Gastroesophageal sphincter (tissue), 4 donors: ENCODE data around the gene ABHD17A. TPM values are rescaled to one million over a fixed set of nuclear protein-coding genes. Genes with fewer than 3 reads are reported as not detected.

Experiments
- ATAC-seq: fragments of 150-250 bp; one replicate; pipeline ENCODE4 v1.9.1; 2016; ENCODE audit warnings: mild to moderate bottlenecking, moderate library complexity
- H3K27ac ChIP-seq, 4 donors: fragments of 200-600 bp; sonication (generic) in 3 of 4; 1 replicate in 3 of 4; 2 replicates in 1 of 4; pipeline ENCODE4 v1.5.1; 2016 to 2019
- H3K27me3 ChIP-seq: fragments of 200-600 bp; sonication (generic); one replicate; pipeline ENCODE4 v1.5.1; 2019
- H3K36me3 ChIP-seq, 2 donors: fragments of 200-600 bp; sonication (generic); one replicate each; pipeline ENCODE4 v1.5.1; 2019; ENCODE audit warnings: control low read depth in 1 of 2
- H3K4me1 ChIP-seq, 3 donors: fragments of 200-600 bp; sonication (generic); 1 replicate in 2 of 3; 2 replicates in 1 of 3; pipeline ENCODE4 v1.5.1; 2016 to 2019; ENCODE audit warnings: control low read depth in 2 of 3
- H3K4me3 ChIP-seq, 2 donors: fragments of 200-600 bp; sonication (generic); one replicate each; pipeline ENCODE4 v1.5.1; 2019; ENCODE audit warnings: mild to moderate bottlenecking in 1 of 2, moderate library complexity in 1 of 2
- H3K9me3 ChIP-seq, 3 donors: fragments of 200-600 bp; sonication (generic); one replicate each; pipeline ENCODE4 v1.5.1; 2017 to 2019; ENCODE audit warnings: control low read depth in 2 of 3
- CTCF ChIP-seq, 4 experiments: fragments of 200-600 bp in 2 of 4; fragments of 450-650 bp in 2 of 4; sonication (generic) in 1 of 4; IDR thresholded peaks; one replicate each; pipeline ENCODE4 v1.5.1; 2017 to 2019; ENCODE audit warnings: antibody characterized with exemption in 4 of 4, mild to moderate bottlenecking in 2 of 4, moderate library complexity in 2 of 4
- EP300 ChIP-seq: sonication (generic); formaldehyde crosslinking; IDR thresholded peaks from one replicate; pipeline ENCODE4 v1.6.1; 2017; ENCODE audit warnings: antibody characterized with exemption, mild to moderate bottlenecking
- POLR2A ChIP-seq, 2 donors: fragments of 450-650 bp; IDR thresholded peaks; one replicate each; pipeline ENCODE4 v1.6.1; 2017; ENCODE audit warnings: antibody characterized with exemption in 2 of 2, mild to moderate bottlenecking in 2 of 2, moderate library complexity in 1 of 2
- POLR2AphosphoS5 ChIP-seq: sonication (generic); formaldehyde crosslinking; IDR thresholded peaks from one replicate; pipeline ENCODE4 v1.6.1; 2017; ENCODE audit warnings: antibody characterized with exemption
- WGBS, 2 donors: methylation state at CpG; one replicate each; pipeline ENCODE4 v1.1.5; 2018; ENCODE audit warnings: low coverage in 1 of 2; 5-methylcytosine and 5-hydroxymethylcytosine counted together
- total RNA-seq, 4 donors: library from RNA; depleted of rRNA; stranded (reverse); fragments of >200 nt; gene quantifications; one replicate each; pipeline ENCODE4 v1.1.0, GENCODE V29; 2016

ABHD17A gene
- total RNA-seq, 4 donors from 2014 or later = 80.0 to 117 (median 91.0) TPM

GRCh38 chr19:1874554-1875185 is 10.6 kb downstream of the ABHD17A start:
- Histone ChIP-seq H3K4me1 (peaks cover 0 to 62% (median 24%) of the 10 kb centered on the region in 3 donors), H3K27me3 (no peaks in the 10 kb centered on the region), H3K27ac (peak overlapping the region in 3 of 4 donors; percentile 90 to 97 (median 97)), H3K4me3 (peak overlapping the region; percentile 73 to 75), H3K9me3 (no peaks in the 10 kb centered on the region), H3K36me3 (peaks cover 0 to 27% of the 10 kb centered on the region in 2 donors)
- no peak for ATAC-seq
- TF ChIP-seq POLR2AphosphoS5 = no peak
- no peak for TF ChIP-seq POLR2A (IDR thresholded peaks at IDR 0.05)
- TF ChIP-seq EP300 = no peak
- no peak for TF ChIP-seq CTCF (IDR thresholded peaks at IDR 0.05)
- 11 to 16% methylated on average over 12 to 13 of the region's 16 CpGs for WGBS, 2 donors

GRCh38 chr19:1873524-1874473 is 11.5 kb downstream of the ABHD17A start:
- 40% methylated on average over 12 of the region's 29 CpGs; no CpG with 5 or more reads in 1 of the 2 donors for WGBS, 2 donors
- TF ChIP-seq POLR2AphosphoS5 (peak; percentile 6), CTCF (IDR thresholded peaks at IDR 0.05) (no peak)
- peaks cover 0 to 62% (median 24%) of the 10 kb centered on the region in 3 donors for H3K4me1 ChIP-seq
- no peak for ATAC-seq
- peak overlapping the region in 1 of 2 donors; percentile 75 for H3K4me3 ChIP-seq
- peaks cover 0 to 23% of the 10 kb centered on the region in 2 donors for H3K36me3 ChIP-seq
- H3K27me3 ChIP-seq = no peaks in the 10 kb centered on the region
- peak overlapping the region; percentile 26 to 97 (median 92) for H3K27ac ChIP-seq
- H3K9me3 ChIP-seq = no peaks in the 10 kb centered on the region

- no CpG with 5 or more reads among the region's 25 CpGs for WGBS, 2 donors
- no peak for ATAC-seq
- peaks cover 0 to 62% (median 24%) of the 10 kb centered on the region in 3 donors for H3K4me1 ChIP-seq
- H3K4me3 ChIP-seq = peak overlapping the region in 1 of 2 donors; percentile 75
- no peaks in the 10 kb centered on the region for H3K27me3 ChIP-seq
- H3K9me3 ChIP-seq = no peaks in the 10 kb centered on the region
- peaks cover 0 to 20% of the 10 kb centered on the region in 2 donors for H3K36me3 ChIP-seq
- TF ChIP-seq POLR2AphosphoS5 (no peak), POLR2A (IDR thresholded peaks at IDR 0.05) (no peak), EP300 (no peak), CTCF (IDR thresholded peaks at IDR 0.05) (no peak)
- peak overlapping the region; percentile 26 to 97 (median 92) for H3K27ac ChIP-seq
Measured at GRCh38 chr19:1872807-1873523, 12.3 kb downstream of the ABHD17A start.

- peak overlapping the region in 2 of 4 donors; percentile 15 to 97 for H3K27ac ChIP-seq
- peaks cover 0 to 20% of the 10 kb centered on the region in 2 donors for H3K36me3 ChIP-seq
- TF ChIP-seq CTCF (IDR thresholded peaks at IDR 0.05) (no peak), POLR2AphosphoS5 (no peak), POLR2A (IDR thresholded peaks at IDR 0.05) (no peak), EP300 (no peak)
- H3K27me3 ChIP-seq = no peaks in the 10 kb centered on the region
- H3K9me3 ChIP-seq = no peaks in the 10 kb centered on the region
- peaks cover 0 to 54% (median 22%) of the 10 kb centered on the region in 3 donors for H3K4me1 ChIP-seq
- no peak overlapping the region for H3K4me3 ChIP-seq
- no peak for ATAC-seq
- 60 to 86% methylated on average over 1 of the region's 13 CpGs for WGBS, 2 donors
Measured at GRCh38 chr19:1871630-1872029, 13.7 kb downstream of the ABHD17A start.
